CD14-positive monocyte (primary cell): ENCODE data around the gene IGSF8. TPM values are rescaled to one million over a fixed set of nuclear protein-coding genes. Genes with fewer than 3 reads are reported as not detected.

Source experiments
- DNase-seq, 3 donors: peaks; one replicate each; pipeline ENCODE4 v3.0.0-alpha.2; 2011 to 2022
- H2AFZ ChIP-seq: 2 replicates; pipeline ENCODE4 v1.6.0; 2012; ENCODE audit warnings: mild to moderate bottlenecking, low read depth, low read length, inconsistent platforms; ENCODE audit not compliant: insufficient read depth, poor library complexity, severe bottlenecking
- H3K27ac ChIP-seq, 2 donors: 1 replicate in 1 of 2; 2 replicates in 1 of 2; pipeline ENCODE4 v1.5.1; 2012 to 2013; ENCODE audit warnings: low read length in 2 of 2, control low read depth in 1 of 2, inconsistent platforms in 1 of 2, low read depth in 1 of 2, mild to moderate bottlenecking in 1 of 2
- H3K27me3 ChIP-seq, 2 donors: one replicate each; pipeline versions ENCODE4 v1.6.0 to v1.6.1; 2011 to 2013; ENCODE audit warnings: low read length in 2 of 2; ENCODE audit not compliant: control insufficient read depth in 2 of 2, insufficient read depth in 2 of 2
- H3K36me3 ChIP-seq, 2 donors: replicated peaks in 1 of 2; 1 replicate in 1 of 2; 2 replicates in 1 of 2; pipeline versions ENCODE4 v1.5.1 to v1.6.1; 2012 to 2013; ENCODE audit warnings: low read length in 2 of 2, control low read depth in 1 of 2, inconsistent platforms in 1 of 2, mild to moderate bottlenecking in 1 of 2; ENCODE audit not compliant: insufficient read depth in 2 of 2, control insufficient read depth in 1 of 2
- H3K4me1 ChIP-seq, 2 donors: 1 replicate in 1 of 2; 2 replicates in 1 of 2; pipeline versions ENCODE4 v1.5.1 to v1.6.1; 2012 to 2013; ENCODE audit warnings: low read length in 2 of 2, control low read depth in 1 of 2, inconsistent platforms in 1 of 2, mild to moderate bottlenecking in 1 of 2, moderate library complexity in 1 of 2; ENCODE audit not compliant: insufficient read depth in 2 of 2, control insufficient read depth in 1 of 2
- H3K4me2 ChIP-seq: replicated peaks from 2 replicates; pipeline ENCODE3; 2012; ENCODE audit warnings: low read length, moderate library complexity, mild to moderate bottlenecking; ENCODE audit not compliant: poor library complexity, severe bottlenecking; ENCODE audit errors: extremely low read depth
- H3K4me3 ChIP-seq, 3 experiments: fragments of 200-600 bp in 1 of 3; sonication (generic) in 1 of 3; replicated peaks in 1 of 3; 1 replicate in 2 of 3; 2 replicates in 1 of 3; pipeline ENCODE4 v1.5.1; 2011 to 2013; ENCODE audit warnings: low read length in 3 of 3, mild to moderate bottlenecking in 3 of 3, control low read depth in 2 of 3, low read depth in 2 of 3, inconsistent platforms in 1 of 3, moderate library complexity in 1 of 3
- H3K79me2 ChIP-seq: 2 replicates; pipeline ENCODE4 v1.6.0; 2012; ENCODE audit warnings: mild to moderate bottlenecking, control low read depth, inconsistent platforms, low read length, moderate library complexity; ENCODE audit not compliant: insufficient read depth
- H3K9ac ChIP-seq: 2 replicates; pipeline ENCODE4 v1.6.0; 2017; ENCODE audit warnings: low read length, mild to moderate bottlenecking; ENCODE audit not compliant: insufficient read depth, poor library complexity, severe bottlenecking
- H3K9me3 ChIP-seq, 2 donors: replicated peaks in 1 of 2; 1 replicate in 1 of 2; 2 replicates in 1 of 2; pipeline versions ENCODE4 v1.5.1 to v1.6.1; 2012 to 2013; ENCODE audit warnings: low read length in 2 of 2, control low read depth in 1 of 2; ENCODE audit not compliant: control insufficient read depth in 1 of 2, insufficient read depth in 1 of 2
- H4K20me1 ChIP-seq: 2 replicates; pipeline ENCODE4 v1.6.0; 2012; ENCODE audit warnings: mild to moderate bottlenecking, low read length, control low read depth, moderate library complexity; ENCODE audit not compliant: insufficient read depth
- H3K27ac Mint-ChIP-seq, 7 donors: one replicate each; pipeline ENCODE4 v1.8.0; 2020; ENCODE audit warnings: mild to moderate bottlenecking in 7 of 7, mixed read lengths in 7 of 7, moderate library complexity in 6 of 7, inconsistent platforms in 2 of 7
- H3K27me3 Mint-ChIP-seq, 3 donors: one replicate each; pipeline ENCODE4 v1.8.0; 2021 to 2022; ENCODE audit warnings: low read depth in 3 of 3, mild to moderate bottlenecking in 3 of 3, mixed read lengths in 3 of 3, moderate library complexity in 3 of 3, inconsistent platforms in 1 of 3
- H3K36me3 Mint-ChIP-seq, 2 donors: one replicate each; pipeline ENCODE4 v1.8.0; 2020; ENCODE audit warnings: mixed read lengths in 2 of 2, inconsistent platforms in 1 of 2, mild to moderate bottlenecking in 1 of 2
- H3K4me1 Mint-ChIP-seq: one replicate; pipeline ENCODE4 v1.8.0; 2020; ENCODE audit warnings: mild to moderate bottlenecking, mixed read lengths
- H3K4me3 Mint-ChIP-seq, 2 donors: one replicate each; pipeline ENCODE4 v1.8.0; 2020; ENCODE audit warnings: mild to moderate bottlenecking in 2 of 2, mixed read lengths in 2 of 2, moderate library complexity in 1 of 2
- H3K9me3 Mint-ChIP-seq, 7 donors: one replicate each; pipeline ENCODE4 v1.8.0; 2020 to 2022; ENCODE audit warnings: mixed read lengths in 7 of 7, mild to moderate bottlenecking in 6 of 7, moderate library complexity in 6 of 7, inconsistent platforms in 2 of 7
- CTCF ChIP-seq: fragments of 200-600 bp; IDR thresholded peaks from one replicate; pipeline ENCODE4 v1.8.0; 2022; ENCODE audit warnings: antibody characterized with exemption, mild to moderate bottlenecking
- WGBS: methylation state at CpG from one replicate; pipeline ENCODE4 v1.1.5; 2013; ENCODE audit warnings: missing lambda C conversion rate; ENCODE audit not compliant: insufficient coverage; 5-methylcytosine and 5-hydroxymethylcytosine counted together
- intact Hi-C, 2 donors: fragments of 100-400 bp; cut with micrococcal nuclease; formaldehyde crosslinking; loops; one replicate each; pipeline versions ENCODE4 v1.15.0 to v1.15.1; 2023
- polyA plus RNA-seq, 3 donors: library from polyadenylated mRNA; depleted of rRNA in 1 of 3; unstranded in 2 of 3; stranded (reverse) in 1 of 3; fragments of 300-500 nt in 2 of 3; fragments of >200 nt in 1 of 3; fragmentation: Illumina TruSeq in 2 of 3; gene quantifications; 1 replicate in 2 of 3; 2 replicates in 1 of 3; pipeline ENCODE4 v1.2.3, GENCODE V29; 2012 to 2021

Gene IGSF8
- polyA plus RNA-seq, 3 donors: 9.6 to 23.9 (median 10.8) TPM

- Mint-ChIP-seq H3K36me3 (no peaks in the 10 kb centered on the region), H3K27ac (no peak overlapping the region), H3K4me1 (peaks cover 13% of the 10 kb centered on the region), H3K4me3 (no peak overlapping the region), H3K9me3 (no peaks in the 10 kb centered on the region), H3K27me3 (peaks cover 17 to 25% (median 22%) of the 10 kb centered on the region in 3 donors)
- Histone ChIP-seq H3K36me3 (no peaks in the 10 kb centered on the region), H4K20me1 (no peaks in the 10 kb centered on the region), H3K4me3 (no peak overlapping the region), H3K9ac (no peak overlapping the region), H3K79me2 (no peaks in the 10 kb centered on the region), H3K9me3 (no peaks in the 10 kb centered on the region), H3K27ac (no peak overlapping the region), H3K4me2 (no peak overlapping the region), H2AFZ (no peak overlapping the region), H3K4me1 (peaks cover 8 to 10% of the 10 kb centered on the region in 2 donors), H3K27me3 (peaks cover 8 to 14% of the 10 kb centered on the region in 2 donors)
- intact Hi-C loops: loop anchor here (5.0 kb wide), 1 partner anchor 33 kb away; the partner anchor contains the start of gene KCNJ9 (in 2 of the 2)
- no peak for DNase-seq
- TF ChIP-seq CTCF: no peak
- 100% methylated on average over 2 of the region's 3 CpGs for WGBS
Measured at GRCh38 chr1:160049101-160049500, 49.3 kb downstream of the IGSF8 start.

- intact Hi-C loops: loop anchor here (5.0 kb wide), 1 partner anchor 34 kb away; the partner anchor contains the start of gene KCNJ9 (in 2 of the 2)
- H3K27me3 Mint-ChIP-seq: peaks cover 15 to 22% (median 21%) of the 10 kb centered on the region in 3 donors
Measured at GRCh38 chr1:160048335-160048734, 50.1 kb downstream of the IGSF8 start.

More at GRCh38 chr1:160048335-160048734, 50.1 kb downstream of the IGSF8 start:
- Histone ChIP-seq H2AFZ (no peak overlapping the region), H3K27ac (no peak overlapping the region), H3K27me3 (peaks cover 8 to 14% of the 10 kb centered on the region in 2 donors), H3K4me2 (no peak overlapping the region), H3K36me3 (no peaks in the 10 kb centered on the region), H3K79me2 (no peaks in the 10 kb centered on the region), H3K4me1 (peaks cover 8 to 10% of the 10 kb centered on the region in 2 donors), H4K20me1 (no peaks in the 10 kb centered on the region), H3K4me3 (no peak overlapping the region), H3K9me3 (no peaks in the 10 kb centered on the region), H3K9ac (no peak overlapping the region)
- Mint-ChIP-seq H3K4me3 (no peak overlapping the region), H3K9me3 (no peaks in the 10 kb centered on the region), H3K27ac (no peak overlapping the region), H3K36me3 (no peaks in the 10 kb centered on the region), H3K4me1 (peaks cover 13% of the 10 kb centered on the region)
- no peak for DNase-seq
- TF ChIP-seq CTCF: no peak
